HG03097 (cell line): Measurements from ENCODE around the gene TP53AIP1.
"Not testable (repeated sequence)": the region's sequence is repeated elsewhere in the genome, so short reads cannot be mapped to it uniquely, and the experiment has no call there.

Source experiments
- ATAC-seq: cut with Tn5 transposase; IDR thresholded peaks from one replicate; pipeline ENCODE4 v1.9.1; 2021; ENCODE audit not compliant: unreplicated experiment, low FRiP score

TP53AIP1 gene

DNA sequence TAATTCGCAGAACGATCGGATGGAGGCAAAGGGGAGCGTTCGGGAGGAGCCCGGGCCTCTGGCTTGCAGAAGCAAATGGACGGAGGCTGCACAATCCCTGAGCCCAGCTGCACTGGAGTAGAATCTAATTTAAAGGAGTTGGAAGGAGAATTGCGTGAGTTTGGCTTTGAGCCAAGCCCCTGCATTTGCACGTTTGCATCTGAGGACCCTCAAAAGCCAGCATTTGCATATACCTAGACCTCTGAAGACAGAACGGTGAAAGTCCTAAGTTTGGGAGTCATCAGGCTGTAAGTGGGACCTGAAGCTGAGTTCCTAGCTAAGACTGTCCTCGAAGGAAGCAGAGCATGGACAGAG lies 15.6 kb downstream of the TP53AIP1 start:
- no peak for ATAC-seq

DNA sequence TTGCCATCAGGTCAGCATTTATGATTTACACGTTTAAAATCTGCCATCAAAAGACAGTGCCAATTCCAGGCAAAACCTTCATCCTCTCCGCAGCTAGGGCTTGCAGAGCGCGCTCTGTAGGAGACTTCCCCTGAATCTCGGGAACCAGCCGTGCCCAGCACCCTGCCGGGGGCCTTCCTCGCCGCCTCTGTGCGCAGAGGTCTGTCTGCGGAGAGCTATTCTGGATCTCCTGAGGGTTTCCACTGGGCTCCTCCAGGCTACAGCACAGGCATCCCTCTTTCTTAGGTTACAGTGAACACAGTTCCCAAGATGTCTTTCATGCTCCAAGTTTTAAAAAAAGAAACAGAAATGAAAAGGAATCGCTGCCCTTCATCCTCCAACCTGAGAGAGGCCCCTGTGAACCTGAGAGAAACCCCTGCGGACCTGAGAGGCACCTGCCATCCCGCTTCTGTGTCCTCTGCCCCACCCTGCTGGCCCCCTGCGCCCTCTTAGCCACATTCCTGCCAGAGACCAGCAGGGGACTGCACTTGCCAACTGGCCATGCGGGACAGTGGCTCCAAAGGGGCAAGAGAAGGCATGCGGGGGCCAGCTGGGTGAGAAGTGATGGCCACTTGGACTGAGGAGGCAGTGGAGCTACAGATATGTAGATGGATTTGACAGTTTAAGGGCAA lies 16.1 kb downstream of the TP53AIP1 start:
- ATAC-seq, result no peak

DNA sequence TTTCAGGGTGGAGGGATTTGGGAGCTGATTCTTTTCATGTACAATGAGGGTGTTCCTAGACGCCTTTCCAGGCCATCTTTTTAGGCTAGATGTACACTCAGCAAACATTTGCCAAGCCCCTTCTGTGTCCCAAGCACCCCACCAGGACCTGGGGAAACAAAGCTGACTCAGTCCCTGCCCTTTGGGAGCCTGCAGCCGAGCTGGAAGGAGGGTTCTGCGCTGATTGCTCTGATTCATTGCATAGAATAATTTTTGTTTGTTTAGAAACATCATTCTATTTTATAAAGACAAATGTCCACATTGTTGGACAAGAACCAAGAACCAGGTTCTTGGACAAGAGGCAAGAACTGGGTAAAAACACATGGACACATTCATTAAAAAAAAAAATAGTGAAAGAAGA lies 16.7 kb downstream of the TP53AIP1 start:
- ATAC-seq, result no peak

DNA sequence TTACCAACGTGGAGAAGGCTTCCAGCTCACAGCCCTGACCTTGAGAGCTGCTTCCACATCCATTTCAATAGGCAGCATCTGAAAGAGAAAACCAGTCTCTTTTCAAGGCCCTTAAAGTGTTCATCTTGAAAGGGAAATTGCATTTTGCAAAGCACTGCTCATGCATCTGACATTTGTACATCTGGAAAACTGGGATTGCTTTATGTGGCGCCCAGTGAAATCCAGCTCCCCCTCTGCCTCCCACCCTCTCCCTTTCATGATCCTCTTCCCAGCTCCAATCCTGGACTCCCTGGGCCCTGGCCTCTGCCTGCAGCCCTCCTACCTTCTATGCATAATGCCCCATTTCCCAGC lies 17.4 kb downstream of the TP53AIP1 start:
- ATAC-seq, result no peak

DNA sequence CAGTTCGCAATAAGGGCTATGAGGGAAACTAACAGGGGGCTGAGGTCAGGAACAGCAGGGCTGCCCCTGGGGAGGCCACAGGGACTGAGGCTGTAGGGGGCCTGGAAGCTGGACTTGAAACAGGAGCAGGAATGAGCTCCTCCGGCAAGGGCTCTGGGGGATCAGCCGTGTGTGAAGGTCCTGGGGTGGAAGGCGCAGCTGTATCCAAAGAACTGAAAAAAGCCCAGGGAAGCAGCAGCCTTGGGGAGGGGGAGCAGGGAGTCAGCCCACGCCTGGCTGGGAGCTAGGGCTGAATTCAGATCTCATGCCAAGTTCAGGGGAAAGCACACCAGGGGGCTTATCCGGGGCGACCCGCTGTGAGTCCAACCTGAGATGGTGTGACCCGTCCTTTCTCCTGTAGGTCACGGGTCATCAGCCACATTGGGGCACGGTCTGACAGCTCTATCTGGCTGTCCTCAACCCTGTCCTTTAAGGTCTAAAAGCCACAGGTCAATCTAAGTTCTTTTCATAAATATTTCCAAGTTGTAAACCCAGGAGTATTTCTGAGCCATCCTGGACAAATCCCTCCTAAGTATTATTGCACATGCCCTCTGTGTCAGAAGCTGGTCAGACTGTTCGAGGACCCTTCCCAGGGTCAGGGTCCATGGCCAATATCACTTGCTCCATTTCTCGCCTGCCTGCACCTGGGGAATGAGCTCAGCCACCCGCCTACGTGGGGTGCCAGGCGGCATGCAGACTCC lies 18.0 kb downstream of the TP53AIP1 start:
- ATAC-seq, result no peak

DNA sequence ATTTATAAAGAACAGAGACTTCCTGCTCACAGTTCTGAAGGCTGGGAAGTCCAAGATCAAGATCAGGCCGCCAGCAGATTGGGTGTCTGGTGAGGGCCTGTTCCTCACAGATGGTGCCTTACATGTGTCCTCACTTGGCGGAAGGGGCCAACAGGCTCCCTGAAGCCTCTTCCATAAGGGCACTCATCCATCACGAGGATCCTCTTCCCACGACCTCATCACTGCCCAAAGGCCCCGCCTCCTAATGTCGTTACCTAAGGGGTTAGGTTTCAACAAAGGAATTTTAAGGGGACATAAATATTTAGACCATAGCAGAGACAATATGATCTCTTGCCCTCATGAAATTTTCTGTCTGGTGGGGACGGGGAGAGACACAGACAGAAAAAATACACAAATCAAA lies 18.6 kb downstream of the TP53AIP1 start:
- no peak for ATAC-seq

DNA sequence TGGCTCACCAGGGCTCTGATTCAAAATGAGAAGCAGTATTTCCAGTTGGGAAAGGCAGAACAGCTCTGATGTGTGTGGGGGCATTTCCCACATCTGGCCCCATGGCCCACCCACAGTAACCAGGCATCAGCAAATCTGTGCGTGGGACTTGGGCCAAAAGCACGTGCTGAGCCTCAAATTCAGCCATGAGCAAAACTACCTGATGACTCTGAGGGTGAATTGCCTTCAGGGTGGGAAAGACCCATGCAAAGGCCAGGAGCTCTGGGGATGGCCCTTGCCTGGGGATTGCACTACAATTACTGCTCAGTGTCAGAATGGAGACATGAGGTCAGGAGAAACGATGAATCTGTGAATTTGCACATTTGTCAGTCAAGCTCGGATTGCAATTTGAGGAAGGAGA lies 20.9 kb downstream of the TP53AIP1 start:
- no peak for ATAC-seq

DNA sequence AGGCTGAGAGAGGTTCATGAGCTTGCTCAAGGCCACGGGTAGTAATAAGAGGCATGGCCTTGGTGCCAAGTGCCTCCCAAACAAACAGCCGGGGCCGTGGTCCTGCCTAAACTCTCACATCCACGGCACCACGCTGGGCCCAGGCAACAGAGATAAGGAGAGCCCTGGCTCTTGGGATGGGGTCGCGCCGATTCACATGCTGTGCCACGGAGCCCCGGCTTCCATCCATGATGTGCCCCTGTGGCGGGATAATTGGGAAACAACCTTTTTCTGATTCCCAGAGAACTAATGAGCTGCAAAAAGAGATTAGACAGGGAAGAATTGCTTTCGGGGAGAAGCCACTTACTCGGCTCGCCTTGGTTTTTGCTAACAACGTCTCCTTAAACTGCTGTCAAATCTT lies 22.0 kb downstream of the TP53AIP1 start:
- no peak for ATAC-seq

DNA sequence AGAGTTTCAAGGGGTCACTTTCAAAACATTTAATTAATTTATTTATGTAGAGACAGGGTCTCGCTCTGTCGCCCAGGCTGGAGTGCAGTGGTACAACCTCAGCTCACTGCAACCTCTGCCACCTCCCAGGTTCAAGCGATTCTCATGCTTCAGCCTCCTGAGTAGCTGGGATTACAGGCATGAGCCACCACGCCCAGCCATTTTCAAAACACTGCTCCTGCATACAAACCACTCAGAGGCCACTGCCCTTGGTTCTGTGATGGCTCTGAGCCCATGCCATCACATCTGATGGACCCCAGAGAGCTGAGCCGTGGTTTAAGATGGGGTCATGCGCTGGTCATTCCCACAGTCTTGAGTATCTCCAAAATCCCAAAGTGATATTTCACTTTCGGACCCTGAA lies 23.0 kb downstream of the TP53AIP1 start:
- ATAC-seq, result not testable (repeated sequence)

DNA sequence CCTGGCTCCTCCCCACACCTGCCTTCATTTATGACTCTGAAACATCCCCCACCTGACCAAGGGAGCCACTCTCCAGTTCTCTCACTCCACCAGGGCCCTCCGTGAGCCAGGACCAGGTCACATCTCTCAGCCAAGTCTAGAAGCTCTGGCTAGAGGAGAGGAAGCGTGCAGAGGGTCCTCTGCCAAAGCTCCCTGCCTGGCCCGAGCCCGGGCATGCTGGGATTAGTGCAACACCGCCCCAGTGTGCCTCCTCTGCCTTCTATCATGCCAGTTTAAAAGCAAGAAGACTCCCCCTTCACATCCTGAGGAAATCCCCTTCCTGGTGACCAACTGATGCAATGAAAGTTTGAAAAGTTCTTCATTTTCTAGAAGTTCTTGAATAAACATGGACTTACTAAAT lies 23.5 kb downstream of the TP53AIP1 start:
- no peak for ATAC-seq

DNA sequence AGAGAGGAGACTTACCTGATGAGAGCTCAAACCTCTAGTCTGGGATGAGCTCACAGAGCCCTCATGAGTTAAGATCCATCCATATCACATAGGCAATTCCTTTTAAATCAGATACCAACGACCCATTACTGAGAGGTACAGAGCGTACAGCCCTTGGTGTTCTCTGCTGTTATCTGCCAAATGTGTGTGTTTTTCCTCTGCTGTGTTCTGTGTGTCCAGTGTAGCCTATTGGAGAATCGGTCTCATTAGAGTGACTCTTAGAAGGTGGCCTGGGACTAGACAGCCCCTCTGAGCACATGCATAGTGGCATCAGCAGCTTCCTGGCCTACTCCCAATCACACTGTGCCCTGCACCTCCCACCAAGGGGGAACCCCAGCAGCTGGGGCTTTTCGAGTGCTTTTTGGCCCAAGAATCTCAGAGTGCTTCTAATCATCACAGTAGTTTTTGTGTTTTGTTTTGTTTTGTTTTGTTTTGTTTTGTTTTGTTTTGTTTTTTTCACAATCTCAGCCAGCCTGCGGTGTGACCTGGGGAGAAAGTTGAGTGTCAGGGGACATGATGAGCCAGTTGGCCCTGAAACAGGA lies 25.4 kb downstream of the TP53AIP1 start:
- ATAC-seq, result no peak

DNA sequence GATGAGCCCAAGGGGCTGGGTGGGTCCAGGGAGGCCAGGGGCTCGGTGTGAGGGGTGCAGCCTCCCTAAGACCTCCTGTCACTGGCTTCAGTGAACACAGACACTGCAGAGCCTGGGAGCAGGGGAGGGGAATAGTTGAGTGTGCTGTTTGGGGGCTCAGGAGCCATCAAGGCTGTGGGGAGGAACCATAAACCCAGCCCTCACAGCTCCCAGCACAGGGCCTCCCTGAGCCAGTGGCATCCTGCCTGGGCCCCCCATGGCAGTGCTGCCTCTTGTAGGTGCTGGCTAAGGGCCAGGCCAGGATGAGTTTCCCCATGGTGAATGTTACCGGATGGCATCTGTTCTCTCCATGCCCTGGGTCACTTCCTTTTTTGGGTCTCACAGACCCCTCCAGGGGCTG lies 26.0 kb downstream of the TP53AIP1 start:
- no peak for ATAC-seq

DNA sequence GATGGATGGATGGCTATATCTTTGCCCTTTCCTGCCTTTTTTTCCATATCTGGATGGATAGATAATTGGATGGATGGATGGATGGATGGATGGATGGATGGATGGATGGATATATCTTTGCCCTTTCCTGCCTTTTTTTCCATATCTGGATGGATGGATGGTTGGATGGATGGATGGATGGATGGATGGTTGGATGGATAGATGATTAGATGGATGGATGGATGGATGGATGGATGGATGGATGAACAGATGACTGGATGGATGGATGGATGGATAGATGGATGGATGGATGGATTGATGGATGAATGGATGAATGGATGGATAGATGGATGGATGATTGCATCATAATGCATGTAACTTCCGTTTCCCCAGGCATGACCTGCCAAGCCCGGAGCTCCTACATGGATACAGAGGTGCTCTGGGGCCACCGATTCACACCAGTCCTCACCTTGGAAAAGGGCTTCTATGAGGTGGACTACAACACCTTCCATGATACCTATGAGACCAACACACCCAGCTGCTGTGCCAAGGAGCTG lies 26.6 kb downstream of the TP53AIP1 start:
- no peak for ATAC-seq

DNA sequence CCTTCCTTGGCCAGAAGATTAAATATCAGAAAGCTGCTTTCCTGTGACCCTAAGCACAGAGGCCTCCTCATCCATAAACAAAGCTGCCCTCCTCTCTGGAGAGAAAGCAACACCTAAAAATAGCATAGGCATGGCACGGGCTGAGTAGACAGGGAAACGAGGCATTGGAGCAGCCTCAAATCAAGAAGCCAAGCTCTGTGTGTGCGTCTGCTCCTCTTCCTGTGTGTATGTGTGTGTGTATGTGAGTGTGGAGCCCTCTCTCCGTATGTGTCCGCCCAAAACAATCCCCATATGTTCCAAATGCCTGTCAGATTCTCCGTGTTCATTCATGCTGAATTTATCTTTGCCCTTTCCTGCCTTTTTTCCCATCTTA lies 27.5 kb downstream of the TP53AIP1 start:
- ATAC-seq, result no peak

DNA sequence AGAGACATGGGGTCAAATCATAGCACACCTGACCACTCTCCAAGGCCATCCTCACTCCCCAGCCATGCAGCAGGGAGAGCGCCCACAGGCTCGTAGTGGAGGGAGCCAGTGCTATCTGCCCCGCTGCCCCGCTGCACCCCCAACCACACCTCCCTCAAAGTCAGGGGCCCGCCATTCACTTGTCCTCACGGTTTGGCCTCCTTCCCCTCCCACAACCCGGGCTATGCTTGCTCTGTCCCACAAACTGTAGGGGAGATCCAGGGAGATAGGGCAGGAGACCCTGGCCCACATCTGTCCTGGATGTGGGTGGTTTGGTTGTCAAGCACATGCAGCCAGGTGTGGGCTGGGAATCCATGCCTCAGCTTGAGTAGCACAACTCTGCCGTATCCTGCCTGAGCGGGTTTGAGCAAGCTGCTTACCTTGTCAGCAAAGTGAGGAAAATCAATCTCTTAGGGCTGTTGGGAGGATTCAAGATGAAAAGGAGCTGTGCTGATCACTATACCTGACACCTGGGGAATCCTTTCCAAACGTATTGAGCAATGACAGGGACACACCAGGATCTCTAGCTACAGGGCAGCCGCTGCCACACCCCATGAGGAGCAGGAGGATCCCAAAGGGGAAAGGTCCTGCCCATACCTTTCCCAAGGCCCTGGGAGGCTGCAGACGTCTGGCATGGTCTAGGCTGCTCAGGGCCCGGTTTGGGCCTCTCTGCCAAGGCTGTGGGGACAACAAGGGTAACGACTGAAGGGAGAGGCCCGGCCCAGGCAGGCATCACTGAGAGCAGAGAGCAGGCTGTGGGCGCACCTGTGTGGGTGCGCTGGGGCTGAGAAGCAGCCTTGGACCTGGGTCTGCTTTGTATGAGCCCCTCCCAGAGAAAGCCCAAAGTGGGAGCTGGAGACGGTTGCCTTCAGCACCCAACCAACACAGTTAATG lies 28.2 kb downstream of the TP53AIP1 start:
- ATAC-seq, result no peak

DNA sequence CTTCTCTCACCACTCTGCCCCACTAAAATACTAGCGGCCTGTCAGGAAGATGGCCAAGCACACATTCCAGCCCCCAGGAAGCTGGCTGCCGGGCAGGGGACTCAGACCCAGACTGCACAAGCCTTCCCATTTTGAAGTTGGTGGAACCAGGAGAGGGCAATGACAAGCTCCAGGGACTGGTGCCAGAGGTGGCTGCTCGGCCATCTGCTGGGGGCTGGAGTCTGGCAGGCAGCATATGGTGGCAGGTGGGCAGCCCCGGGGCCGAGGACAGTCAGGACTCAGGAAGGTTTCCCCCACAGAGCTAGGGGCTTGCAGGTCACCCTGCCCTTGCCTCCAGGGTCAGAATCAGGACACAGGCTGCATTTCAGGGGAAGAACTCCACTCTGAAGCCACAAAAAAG lies 28.9 kb downstream of the TP53AIP1 start:
- no peak for ATAC-seq

DNA sequence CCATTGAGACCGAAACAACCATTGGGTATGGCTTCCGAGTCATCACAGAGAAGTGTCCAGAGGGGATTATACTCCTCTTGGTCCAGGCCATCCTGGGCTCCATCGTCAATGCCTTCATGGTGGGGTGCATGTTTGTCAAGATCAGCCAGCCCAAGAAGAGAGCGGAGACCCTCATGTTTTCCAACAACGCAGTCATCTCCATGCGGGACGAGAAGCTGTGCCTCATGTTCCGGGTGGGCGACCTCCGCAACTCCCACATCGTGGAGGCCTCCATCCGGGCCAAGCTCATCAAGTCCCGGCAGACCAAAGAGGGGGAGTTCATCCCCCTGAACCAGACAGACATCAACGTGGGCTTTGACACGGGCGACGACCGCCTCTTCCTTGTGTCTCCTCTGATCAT lies 31.0 kb downstream of the TP53AIP1 start:
- ATAC-seq, result no peak

DNA sequence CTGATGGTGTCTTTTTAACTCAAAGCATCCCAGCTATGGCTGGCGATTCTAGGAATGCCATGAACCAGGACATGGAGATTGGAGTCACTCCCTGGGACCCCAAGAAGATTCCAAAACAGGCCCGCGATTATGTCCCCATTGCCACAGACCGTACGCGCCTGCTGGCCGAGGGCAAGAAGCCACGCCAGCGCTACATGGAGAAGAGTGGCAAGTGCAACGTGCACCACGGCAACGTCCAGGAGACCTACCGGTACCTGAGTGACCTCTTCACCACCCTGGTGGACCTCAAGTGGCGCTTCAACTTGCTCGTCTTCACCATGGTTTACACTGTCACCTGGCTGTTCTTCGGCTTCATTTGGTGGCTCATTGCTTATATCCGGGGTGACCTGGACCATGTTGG lies 31.4 kb downstream of the TP53AIP1 start:
- no peak for ATAC-seq

DNA sequence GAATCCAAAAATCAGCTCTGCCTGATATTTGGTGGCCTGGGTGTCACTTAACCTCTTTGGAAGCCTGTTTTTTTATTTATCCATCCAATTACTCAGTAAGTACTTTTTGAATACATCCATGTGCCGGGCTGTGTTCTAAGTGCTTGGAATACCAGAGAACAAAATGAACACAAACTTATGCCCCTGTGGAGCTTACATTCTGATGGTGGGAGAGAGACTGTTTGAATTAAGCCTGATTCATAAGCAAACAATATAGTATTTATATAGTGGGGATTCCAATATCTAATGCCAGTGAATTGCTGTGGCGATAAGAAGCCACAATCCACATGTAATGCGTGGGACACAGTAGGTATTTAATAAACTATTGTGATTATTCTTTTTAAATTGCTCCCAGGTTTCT lies 32.1 kb downstream of the TP53AIP1 start:
- ATAC-seq, result no peak

DNA sequence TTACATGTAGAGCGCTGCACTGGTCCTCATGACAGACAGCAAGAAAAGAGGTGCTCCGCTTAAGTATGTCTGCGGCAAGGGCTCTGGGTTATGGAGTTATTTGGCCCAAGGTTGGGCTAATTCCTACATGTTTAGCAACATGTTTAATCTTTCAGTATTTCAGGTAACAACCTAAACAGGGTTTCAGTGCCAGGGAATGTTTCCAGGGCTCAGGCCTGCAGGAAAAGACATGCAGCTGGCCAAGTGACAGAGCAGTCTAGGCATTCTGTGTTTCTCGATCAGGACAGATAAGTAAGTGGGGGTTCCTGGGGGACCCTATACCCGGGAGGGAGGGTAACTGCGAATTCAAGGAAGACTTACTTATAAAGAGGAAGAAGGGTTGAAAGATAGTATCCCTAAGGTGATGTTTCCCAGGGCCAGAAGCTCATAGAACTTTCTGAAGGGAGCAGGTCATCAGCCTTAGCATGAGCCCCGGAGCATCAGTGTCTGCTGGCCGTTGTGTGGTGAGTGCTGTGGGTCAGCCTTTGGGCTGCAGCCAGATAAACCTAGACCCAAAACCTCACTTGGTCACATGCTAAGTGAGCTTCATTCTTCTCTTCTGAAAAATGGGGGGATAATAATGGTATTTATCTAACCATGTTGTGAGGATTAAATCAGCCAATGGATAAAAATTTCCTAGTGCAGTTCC lies 33.1 kb downstream of the TP53AIP1 start:
- no peak for ATAC-seq
